ENCODE results near the gene MYL4.

GRCh38 chr17:47177261-47177660 is 31.9 kb upstream of the MYL4 start:
- TF ChIP-seq CTCF (IDR thresholded peaks at IDR 0.05), result no peak
- TF ChIP-seq POLR2A (IDR thresholded peaks at IDR 0.05), result no peak
